Activated naive CD8-positive, alpha-beta T cell treated with anti-CD3 and anti-CD28 coated beads, Interleukin-2, amount 50 U/mL, for 24 hours (primary cell): ENCODE results near the gene LRRIQ4.

Experiments used
- ATAC-seq: fragments of 150-1000 bp; cut with Tn5 transposase; one replicate; pipeline ENCODE4 v1.10.0; 2021
- DNase-seq: peaks from one replicate; pipeline ENCODE4 v3.0.0; 2021
- H3K27ac Mint-ChIP-seq: one replicate; pipeline ENCODE4 v1.8.0; 2021; ENCODE audit warnings: mild to moderate bottlenecking, mixed read lengths
- H3K27me3 Mint-ChIP-seq: one replicate; pipeline ENCODE4 v1.8.0; 2021; ENCODE audit warnings: mixed read lengths
- H3K36me3 Mint-ChIP-seq: one replicate; pipeline ENCODE4 v1.8.0; 2021; ENCODE audit warnings: low read depth, mixed read lengths
- H3K4me1 Mint-ChIP-seq: one replicate; pipeline ENCODE4 v1.8.0; 2021; ENCODE audit warnings: mixed read lengths
- H3K4me3 Mint-ChIP-seq: one replicate; pipeline ENCODE4 v1.8.0; 2021; ENCODE audit warnings: mild to moderate bottlenecking, moderate library complexity, mixed read lengths
- H3K9me3 Mint-ChIP-seq: one replicate; pipeline ENCODE4 v1.8.0; 2021; ENCODE audit warnings: mixed read lengths

Gene LRRIQ4

GRCh38 chr3:169787120-169787519 is 25.6 kb upstream of the LRRIQ4 start:
- Mint-ChIP-seq H3K36me3 (peaks cover 51% of the 10 kb centered on the region), H3K4me1 (peaks cover 4% of the 10 kb centered on the region), H3K4me3 (no peak overlapping the region), H3K27ac (no peak overlapping the region), H3K27me3 (no peaks in the 10 kb centered on the region), H3K9me3 (no peaks in the 10 kb centered on the region)
- ATAC-seq (no peak), DNase-seq (no peak)

- no peak for ATAC-seq
- peak overlapping the region; percentile 10 for H3K27ac Mint-ChIP-seq
- H3K4me1 Mint-ChIP-seq: peaks cover 4% of the 10 kb centered on the region
- H3K36me3 Mint-ChIP-seq: peaks cover 51% of the 10 kb centered on the region
- DNase-seq: no peak
- H3K9me3 Mint-ChIP-seq: no peaks in the 10 kb centered on the region
- no peak overlapping the region for H3K4me3 Mint-ChIP-seq
- no peaks in the 10 kb centered on the region for H3K27me3 Mint-ChIP-seq
Measured at GRCh38 chr3:169787791-169788190, 24.9 kb upstream of the LRRIQ4 start.

GRCh38 chr3:169790219-169790618 is 22.5 kb upstream of the LRRIQ4 start:
- Mint-ChIP-seq H3K27me3 (no peaks in the 10 kb centered on the region), H3K9me3 (no peaks in the 10 kb centered on the region), H3K36me3 (peaks cover 46% of the 10 kb centered on the region), H3K27ac (no peak overlapping the region), H3K4me1 (peaks cover 4% of the 10 kb centered on the region), H3K4me3 (no peak overlapping the region)
- DNase-seq: no peak
- no peak for ATAC-seq

GRCh38 chr3:169790687-169791429 is 21.8 kb upstream of the LRRIQ4 start:
- Mint-ChIP-seq H3K4me1 (peaks cover 4% of the 10 kb centered on the region), H3K9me3 (no peaks in the 10 kb centered on the region), H3K27ac (no peak overlapping the region), H3K36me3 (peaks cover 40% of the 10 kb centered on the region), H3K27me3 (no peaks in the 10 kb centered on the region), H3K4me3 (no peak overlapping the region)
- no peak for DNase-seq
- no peak for ATAC-seq

GRCh38 chr3:169792359-169792758 is 20.3 kb upstream of the LRRIQ4 start:
- DNase-seq (no peak), ATAC-seq (no peak)
- Mint-ChIP-seq H3K4me3 (no peak overlapping the region), H3K9me3 (no peaks in the 10 kb centered on the region), H3K4me1 (peaks cover 4% of the 10 kb centered on the region), H3K27me3 (no peaks in the 10 kb centered on the region), H3K36me3 (peaks cover 29% of the 10 kb centered on the region), H3K27ac (no peak overlapping the region)

- Mint-ChIP-seq H3K27ac (no peak overlapping the region), H3K27me3 (no peaks in the 10 kb centered on the region), H3K4me3 (no peak overlapping the region)
Measured at GRCh38 chr3:169804681-169805080, 8.0 kb upstream of the LRRIQ4 start.

GRCh38 chr3:169809230-169809795 is 3.4 kb upstream of the LRRIQ4 start:
- Mint-ChIP-seq H3K27me3 (peaks cover 8% of the 10 kb centered on the region), H3K27ac (no peak overlapping the region), H3K4me1 (peaks cover 25% of the 10 kb centered on the region), H3K36me3 (peaks cover 2% of the 10 kb centered on the region), H3K9me3 (peaks cover under 1% of the 10 kb centered on the region), H3K4me3 (no peak overlapping the region)
- no peak for DNase-seq
- ATAC-seq: no peak

More at GRCh38 chr3:169804681-169805080, 8.0 kb upstream of the LRRIQ4 start:
- DNase-seq: no peak
- H3K4me1 Mint-ChIP-seq: no peaks in the 10 kb centered on the region
- no peak for ATAC-seq
- H3K36me3 Mint-ChIP-seq: peaks cover 2% of the 10 kb centered on the region
- no peaks in the 10 kb centered on the region for H3K9me3 Mint-ChIP-seq

- H3K4me3 Mint-ChIP-seq: peak overlapping the region; percentile 85
- ATAC-seq (peak; percentile 0), DNase-seq (no peak)
- peak overlapping the region; percentile 67 for H3K27ac Mint-ChIP-seq
- H3K9me3 Mint-ChIP-seq: peaks cover 22% of the 10 kb centered on the region
- peaks cover 8% of the 10 kb centered on the region for H3K27me3 Mint-ChIP-seq
- H3K36me3 Mint-ChIP-seq: peaks cover 2% of the 10 kb centered on the region
- H3K4me1 Mint-ChIP-seq: peaks cover 28% of the 10 kb centered on the region
Measured at GRCh38 chr3:169811631-169812331, 889 bp upstream of the LRRIQ4 start.

GRCh38 chr3:169813278-169813677 is 608 bp downstream of the LRRIQ4 start:
- peak overlapping the region; percentile 88 for H3K27ac Mint-ChIP-seq
- no peak for DNase-seq
- H3K27me3 Mint-ChIP-seq: peaks cover 8% of the 10 kb centered on the region
- H3K4me3 Mint-ChIP-seq: peak overlapping the region; percentile 85
- peaks cover 28% of the 10 kb centered on the region for H3K4me1 Mint-ChIP-seq
- no peak for ATAC-seq
- H3K9me3 Mint-ChIP-seq: peaks cover 22% of the 10 kb centered on the region
- peaks cover under 1% of the 10 kb centered on the region for H3K36me3 Mint-ChIP-seq

- Mint-ChIP-seq H3K27me3 (peaks cover 8% of the 10 kb centered on the region), H3K9me3 (peaks cover 22% of the 10 kb centered on the region), H3K4me1 (peaks cover 28% of the 10 kb centered on the region), H3K36me3 (no peaks in the 10 kb centered on the region), H3K4me3 (peak overlapping the region; percentile 85), H3K27ac (peak overlapping the region; percentile 88)
- ATAC-seq (peak; percentile 90), DNase-seq (peak; percentile 74)
Measured at GRCh38 chr3:169813757-169814517, 1.3 kb downstream of the LRRIQ4 start.

GRCh38 chr3:169815590-169816150 is 3.0 kb downstream of the LRRIQ4 start:
- Mint-ChIP-seq H3K36me3 (no peaks in the 10 kb centered on the region), H3K9me3 (peaks cover 22% of the 10 kb centered on the region), H3K4me1 (peaks cover 28% of the 10 kb centered on the region), H3K27ac (no peak overlapping the region), H3K4me3 (no peak overlapping the region), H3K27me3 (peaks cover 8% of the 10 kb centered on the region)
- ATAC-seq (no peak), DNase-seq (no peak)

GRCh38 chr3:169818316-169818715 is 5.6 kb downstream of the LRRIQ4 start:
- peaks cover 13% of the 10 kb centered on the region for H3K4me1 Mint-ChIP-seq
- no peak overlapping the region for H3K27ac Mint-ChIP-seq
- H3K27me3 Mint-ChIP-seq: peaks cover 8% of the 10 kb centered on the region
- H3K36me3 Mint-ChIP-seq: no peaks in the 10 kb centered on the region
- peaks cover 22% of the 10 kb centered on the region for H3K9me3 Mint-ChIP-seq
- no peak for DNase-seq
- H3K4me3 Mint-ChIP-seq: no peak overlapping the region
- ATAC-seq: no peak

GRCh38 chr3:169822091-169822490 is 9.4 kb downstream of the LRRIQ4 start:
- Mint-ChIP-seq H3K9me3 (no peaks in the 10 kb centered on the region), H3K27me3 (peaks cover 8% of the 10 kb centered on the region), H3K36me3 (no peaks in the 10 kb centered on the region), H3K4me1 (no peaks in the 10 kb centered on the region), H3K27ac (no peak overlapping the region), H3K4me3 (no peak overlapping the region)
- DNase-seq (no peak), ATAC-seq (no peak)

- ATAC-seq (no peak), DNase-seq (no peak)
- Mint-ChIP-seq H3K27me3 (peaks cover 8% of the 10 kb centered on the region), H3K4me3 (no peak overlapping the region), H3K4me1 (no peaks in the 10 kb centered on the region), H3K9me3 (no peaks in the 10 kb centered on the region), H3K36me3 (no peaks in the 10 kb centered on the region), H3K27ac (no peak overlapping the region)
Measured at GRCh38 chr3:169822540-169822939, 9.9 kb downstream of the LRRIQ4 start.
